Raji (cell line): ENCODE measurements around the gene TFEC.

Source experiments
- POLR2A ChIP-seq: IDR thresholded peaks from 2 replicates; pipeline ENCODE4 v1.6.1; 2011; ENCODE audit warnings: low read depth, low read length, control low read depth; ENCODE audit not compliant: insufficient read depth

Gene TFEC

DNA sequence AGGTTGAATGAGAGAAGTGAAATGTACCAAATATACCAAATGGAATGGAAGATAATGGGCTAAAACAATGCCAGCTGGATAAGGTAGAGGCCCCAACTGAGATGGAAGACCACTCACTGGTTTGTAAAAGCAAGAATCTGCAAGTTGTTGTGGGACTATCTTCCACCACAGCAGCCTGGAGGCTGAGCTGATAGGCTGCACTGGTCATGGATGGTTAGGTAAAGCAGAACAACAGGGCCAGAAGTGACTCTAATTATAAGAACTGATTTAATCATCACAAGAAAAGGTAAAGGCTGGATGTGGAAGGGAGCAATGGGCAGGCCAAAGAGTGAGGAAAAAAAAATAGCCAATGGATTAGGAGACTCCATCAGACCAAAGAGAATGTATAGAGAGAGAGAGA lies 11.8 kb downstream of the TFEC start:
- no peak for TF ChIP-seq POLR2A

DNA sequence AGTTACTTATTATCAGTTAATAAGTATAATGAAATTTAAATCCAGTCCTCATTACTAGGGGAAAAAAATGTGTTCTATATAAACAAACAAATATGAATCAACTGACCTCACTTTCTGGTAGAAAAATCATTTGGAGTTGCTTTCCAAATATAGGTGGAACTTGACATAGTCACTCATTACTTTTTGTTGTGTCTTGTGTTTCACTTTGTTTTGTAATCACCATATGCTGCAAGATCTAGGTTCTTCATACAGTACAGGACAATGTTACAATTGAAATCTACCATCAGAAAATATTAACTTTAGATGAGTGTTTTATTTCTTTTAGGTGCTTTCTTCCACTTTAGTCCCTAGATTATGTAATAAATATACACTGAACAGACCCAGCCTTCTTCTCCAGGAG lies 16.9 kb downstream of the TFEC start:
- TF ChIP-seq POLR2A = no peak

DNA sequence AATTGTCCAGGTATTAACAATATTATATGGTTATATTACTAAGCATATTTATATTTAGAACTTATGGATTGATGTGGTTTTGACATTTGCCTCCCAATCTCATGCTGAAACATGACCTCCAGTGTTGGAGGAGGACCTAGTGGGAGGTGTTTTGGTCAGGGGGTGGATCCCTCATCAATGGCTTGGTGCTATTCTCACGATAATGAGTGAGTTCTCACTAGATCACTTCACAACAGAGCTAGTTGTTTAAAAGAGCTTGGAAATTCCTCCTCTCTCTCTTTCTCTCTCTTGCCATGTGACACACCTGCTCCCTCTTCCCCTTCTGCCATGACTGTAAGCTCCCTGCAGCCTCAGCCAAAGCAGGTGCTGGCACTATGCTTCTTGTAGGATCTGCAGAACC lies 19.0 kb downstream of the TFEC start:
- no peak for TF ChIP-seq POLR2A

DNA sequence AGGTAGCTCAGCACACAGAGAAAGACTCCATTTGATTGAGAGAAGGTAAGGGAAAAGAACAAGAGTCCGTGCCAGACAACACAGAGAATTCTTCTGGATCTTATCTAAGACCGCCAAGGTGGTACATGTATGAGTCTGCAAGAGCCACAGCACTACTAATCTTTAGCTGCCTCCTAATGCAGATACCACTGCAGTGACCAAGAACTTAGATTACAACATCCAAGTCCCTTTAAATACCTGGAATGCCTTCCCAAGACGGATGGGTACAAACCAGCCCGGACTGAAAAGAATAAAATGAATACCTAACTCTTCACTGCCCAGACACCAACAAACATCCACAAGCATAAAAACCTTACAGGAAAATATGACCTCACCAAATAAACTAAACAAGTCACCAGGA lies 33.3 kb downstream of the TFEC start:
- TF ChIP-seq POLR2A = no peak

DNA sequence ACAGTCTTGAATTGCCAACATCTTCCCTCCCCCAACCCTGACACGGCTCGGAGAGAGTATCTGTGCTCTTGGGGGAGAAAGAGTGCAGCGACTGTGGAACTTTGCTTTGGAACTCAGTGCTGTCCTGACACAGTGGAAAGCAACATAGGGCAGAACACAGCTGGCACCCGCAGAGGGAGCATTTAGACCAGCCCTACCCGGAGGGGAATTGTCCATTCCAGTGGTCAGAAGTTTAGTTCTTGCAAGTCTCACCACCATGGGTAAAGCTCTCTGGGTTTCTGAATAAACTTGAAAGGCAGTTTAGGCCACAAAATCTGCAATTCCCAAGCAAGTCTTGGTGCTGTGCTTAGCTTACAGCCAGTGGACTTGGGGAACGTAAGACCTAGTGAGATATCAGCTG lies 34.9 kb downstream of the TFEC start:
- no peak for TF ChIP-seq POLR2A

DNA sequence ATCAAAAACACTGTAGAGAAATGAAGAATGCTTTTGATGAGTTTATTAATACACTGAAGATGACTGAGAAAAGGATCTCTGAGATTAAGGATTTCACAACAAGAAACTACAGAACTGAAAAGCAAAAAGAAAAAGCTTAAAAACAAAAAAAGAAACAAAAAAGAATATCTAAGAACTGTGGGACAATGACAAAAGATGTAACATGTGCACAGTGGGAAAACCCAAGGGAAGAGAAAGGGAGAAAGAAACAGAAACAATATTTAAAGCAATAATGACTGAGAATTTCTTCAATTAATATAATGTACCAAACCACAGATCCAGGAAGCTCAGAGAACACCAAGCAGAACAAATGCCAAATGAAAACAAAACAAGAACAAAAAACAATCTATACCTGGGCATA lies 42.2 kb downstream of the TFEC start:
- no peak for TF ChIP-seq POLR2A

DNA sequence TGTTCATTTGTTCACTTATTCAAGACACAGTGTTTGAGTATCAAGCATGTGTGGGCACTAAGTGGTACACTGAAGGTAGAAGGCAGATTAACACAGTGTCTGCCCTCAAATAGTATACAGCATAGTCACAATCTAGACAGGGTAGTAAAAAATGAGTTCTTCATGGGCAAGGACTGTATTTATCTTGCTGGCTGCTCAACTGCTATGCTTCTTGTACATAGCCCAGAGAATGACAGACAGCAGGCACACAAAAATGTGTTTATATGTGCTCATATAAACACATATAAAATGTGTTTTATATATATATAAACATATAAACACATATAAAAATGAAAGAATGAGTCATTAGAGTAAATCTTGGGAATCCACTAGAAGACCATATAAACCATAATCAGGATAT lies 43.1 kb downstream of the TFEC start:
- no peak for TF ChIP-seq POLR2A

DNA sequence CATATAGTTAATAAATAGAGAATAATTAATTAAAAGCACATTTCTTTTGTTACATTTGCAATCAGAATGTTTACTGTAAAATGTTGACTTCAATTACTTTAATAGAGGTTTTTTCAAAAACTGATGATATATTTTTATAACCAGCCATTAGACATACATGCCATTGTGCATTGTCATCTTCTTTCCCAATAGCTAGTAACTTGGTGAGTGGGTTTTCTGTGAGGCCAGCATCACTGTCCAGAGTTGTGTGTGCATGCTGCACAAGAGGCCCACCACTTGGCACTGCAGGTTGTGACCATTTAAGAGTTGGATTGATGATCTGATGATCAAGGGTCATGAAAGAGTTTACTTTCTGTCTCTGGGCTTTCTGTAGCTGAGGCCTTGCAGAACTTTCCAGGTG lies 46.5 kb downstream of the TFEC start:
- TF ChIP-seq POLR2A = no peak

DNA sequence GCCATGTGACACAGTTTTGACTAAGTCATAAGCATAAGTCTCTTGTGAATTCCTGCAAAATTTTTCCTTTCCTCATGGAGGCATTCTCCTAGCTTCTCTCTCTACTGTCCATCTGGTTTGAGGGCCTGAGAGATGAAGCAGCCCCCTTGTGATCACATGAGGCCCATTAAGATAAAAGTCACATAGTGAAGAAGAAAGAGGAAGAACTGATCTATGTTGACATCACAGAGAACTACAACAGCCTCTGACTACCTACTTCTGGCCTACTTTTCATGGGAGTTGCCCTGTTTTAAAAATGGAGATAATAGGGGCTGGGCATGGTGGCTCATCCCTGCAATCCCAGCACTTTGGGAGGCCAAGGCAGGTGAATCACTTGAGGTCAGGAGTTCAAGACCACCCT lies 50.4 kb downstream of the TFEC start:
- TF ChIP-seq POLR2A = no peak

DNA sequence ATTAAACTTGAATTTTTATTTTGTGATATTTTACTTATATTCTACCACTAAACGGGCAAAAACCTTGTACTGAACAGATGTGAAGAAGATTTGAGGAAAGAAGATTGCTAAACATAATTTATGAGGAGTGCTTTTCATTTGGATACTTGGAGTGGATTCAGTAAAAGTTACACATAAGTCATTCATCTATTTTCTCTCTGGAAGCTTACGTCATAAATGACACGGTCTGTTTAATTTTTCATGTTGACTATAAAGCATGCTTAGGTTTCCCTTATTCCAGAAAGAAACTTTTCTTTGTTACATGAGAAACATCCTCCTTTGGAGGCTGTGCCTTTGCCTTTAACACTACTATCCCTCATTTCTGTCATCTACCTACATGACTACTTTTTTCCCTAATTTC lies 53.9 kb downstream of the TFEC start:
- no peak for TF ChIP-seq POLR2A

DNA sequence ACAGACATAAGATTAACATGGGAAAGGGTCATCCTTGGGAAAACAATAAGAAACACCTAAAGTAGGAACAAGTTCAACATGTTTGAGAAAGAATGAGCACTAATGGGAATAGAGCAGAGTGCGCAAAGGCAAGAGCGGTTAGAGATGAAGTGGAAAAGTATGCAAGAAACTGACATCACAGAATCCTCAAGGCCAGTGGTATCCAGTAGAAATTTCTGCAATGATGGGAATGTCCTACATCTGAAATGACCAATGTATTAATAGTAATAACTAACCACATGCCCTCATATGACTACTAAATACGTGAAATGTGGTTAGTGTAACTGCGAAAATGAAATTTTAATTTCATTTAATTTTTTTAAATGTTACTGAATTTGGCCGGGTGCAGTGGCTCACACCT lies 54.8 kb downstream of the TFEC start:
- TF ChIP-seq POLR2A = no peak

DNA sequence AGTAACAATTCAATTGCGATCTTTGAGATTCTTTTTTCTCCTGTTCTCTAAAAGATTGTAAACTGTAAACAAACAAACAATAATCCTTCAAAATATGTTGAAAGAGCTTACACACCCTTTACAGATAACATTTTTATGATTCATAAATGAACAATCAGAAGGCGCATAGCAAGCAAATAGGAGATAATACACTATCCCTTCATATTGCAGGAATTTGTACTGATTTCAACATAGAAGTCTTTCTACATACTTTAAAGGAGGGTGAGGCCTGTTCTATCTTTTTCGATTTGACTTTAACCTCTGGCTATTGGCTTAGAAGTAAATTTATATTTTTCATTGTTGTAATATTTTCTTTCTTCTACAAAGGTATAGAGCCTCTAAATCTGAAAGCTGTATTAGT lies 57.2 kb downstream of the TFEC start:
- TF ChIP-seq POLR2A = no peak

DNA sequence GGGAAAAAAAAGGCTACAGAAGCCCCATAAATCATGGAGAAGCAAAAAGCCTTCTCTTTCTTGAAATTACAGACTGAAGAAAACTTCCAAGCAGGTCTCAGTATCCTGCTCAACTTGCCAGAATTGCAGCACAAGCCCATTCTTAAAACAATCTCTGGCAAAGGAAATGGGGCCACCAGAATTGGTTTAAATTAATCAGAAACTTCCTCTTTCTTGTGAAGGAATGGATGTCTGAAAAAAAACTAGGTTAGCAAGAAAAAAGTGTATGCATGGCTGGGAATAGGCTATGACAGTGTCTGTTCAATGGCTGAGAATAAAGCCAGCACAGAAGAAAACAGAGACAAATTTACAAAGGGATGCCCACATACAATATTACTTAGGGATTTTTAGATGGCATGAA lies 59.1 kb downstream of the TFEC start:
- TF ChIP-seq POLR2A = no peak

DNA sequence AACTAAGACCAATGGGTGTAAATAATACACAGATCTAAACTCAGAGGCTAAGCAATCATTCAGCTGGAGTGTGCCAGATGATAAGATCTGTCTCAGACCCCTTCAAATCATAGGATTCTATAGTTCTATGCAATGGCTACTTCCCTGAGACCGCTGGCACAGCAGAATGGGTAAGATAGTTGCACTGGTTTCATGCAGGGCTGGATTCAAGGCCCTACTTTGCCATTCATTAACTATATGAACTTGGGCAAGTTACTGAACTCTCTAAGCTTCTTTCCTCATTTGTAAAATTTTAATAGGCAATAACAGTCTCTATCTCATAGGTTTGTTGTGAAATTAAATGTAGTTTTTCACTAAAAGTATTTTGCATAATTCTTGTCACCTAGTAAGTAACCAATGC lies 62.0 kb downstream of the TFEC start:
- no peak for TF ChIP-seq POLR2A

DNA sequence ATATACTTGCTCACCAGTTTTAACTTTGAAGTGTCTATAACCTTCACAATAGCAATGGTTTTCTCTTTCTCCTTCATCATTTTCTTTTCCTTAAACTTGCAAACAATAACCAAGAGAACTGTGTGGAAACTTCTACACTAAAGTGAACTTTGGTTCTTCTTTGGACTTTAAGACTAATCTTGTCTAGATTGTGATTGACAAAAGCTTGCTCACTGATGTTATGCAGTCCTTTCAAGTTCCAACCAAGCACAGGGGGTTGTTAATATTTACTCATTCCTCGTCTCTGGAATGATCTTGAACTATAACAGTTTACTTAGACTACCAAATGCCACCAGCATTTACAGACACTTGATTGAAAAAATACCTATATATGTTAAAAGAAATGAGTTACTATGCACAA lies 62.4 kb downstream of the TFEC start:
- TF ChIP-seq POLR2A = no peak

DNA sequence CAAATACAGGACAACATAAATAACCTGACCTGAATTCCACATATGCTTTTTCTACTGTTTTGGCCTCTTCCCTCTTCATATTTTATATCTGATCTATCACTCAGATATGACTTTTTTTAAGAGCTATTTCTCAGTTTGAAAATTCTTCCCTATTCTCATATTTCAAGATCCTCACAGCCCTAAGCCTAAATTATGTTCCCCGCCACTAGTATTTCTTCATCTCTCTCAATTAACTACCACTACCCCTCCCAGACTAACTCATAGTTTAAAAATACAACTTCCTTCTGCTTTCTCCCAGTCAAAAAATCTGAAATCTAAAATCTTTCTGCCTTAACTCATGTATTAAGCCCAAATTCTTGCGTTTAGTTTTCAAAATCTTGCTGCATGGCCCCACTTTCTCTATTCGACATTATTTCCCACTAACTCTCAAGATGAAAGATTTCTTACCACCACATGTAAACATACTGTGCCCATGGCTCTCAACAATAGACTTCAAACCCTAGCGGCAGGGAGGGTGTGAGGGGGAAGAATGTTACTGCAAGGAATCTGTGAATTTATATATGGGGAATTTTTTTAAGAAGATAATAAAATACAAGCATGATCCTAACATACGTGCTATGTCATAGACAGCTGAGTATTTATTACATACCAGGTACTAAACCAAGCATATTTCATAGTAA lies 64.6 kb downstream of the TFEC start:
- TF ChIP-seq POLR2A = no peak

DNA sequence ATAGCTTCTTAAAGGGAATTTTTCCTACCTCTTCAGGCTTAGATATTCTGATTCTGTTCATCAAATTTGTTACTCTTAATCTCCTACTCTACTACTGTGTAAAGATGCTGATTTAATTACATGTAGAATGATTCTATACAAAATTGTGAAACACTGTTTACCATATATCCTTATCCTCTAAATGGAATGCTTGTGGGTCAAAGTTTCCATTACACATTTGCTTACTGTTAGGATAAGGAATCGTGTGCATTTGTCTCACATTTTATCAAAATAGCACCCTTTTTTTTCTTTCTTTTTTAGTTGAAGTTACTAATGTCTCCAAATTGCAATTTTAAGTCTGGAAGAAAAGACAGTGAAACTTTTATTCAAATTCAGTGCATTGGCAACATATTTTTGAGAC lies 65.3 kb downstream of the TFEC start:
- no peak for TF ChIP-seq POLR2A
